ENCODE measurements around the gene TRPM3.

TRPM3 gene

DNA sequence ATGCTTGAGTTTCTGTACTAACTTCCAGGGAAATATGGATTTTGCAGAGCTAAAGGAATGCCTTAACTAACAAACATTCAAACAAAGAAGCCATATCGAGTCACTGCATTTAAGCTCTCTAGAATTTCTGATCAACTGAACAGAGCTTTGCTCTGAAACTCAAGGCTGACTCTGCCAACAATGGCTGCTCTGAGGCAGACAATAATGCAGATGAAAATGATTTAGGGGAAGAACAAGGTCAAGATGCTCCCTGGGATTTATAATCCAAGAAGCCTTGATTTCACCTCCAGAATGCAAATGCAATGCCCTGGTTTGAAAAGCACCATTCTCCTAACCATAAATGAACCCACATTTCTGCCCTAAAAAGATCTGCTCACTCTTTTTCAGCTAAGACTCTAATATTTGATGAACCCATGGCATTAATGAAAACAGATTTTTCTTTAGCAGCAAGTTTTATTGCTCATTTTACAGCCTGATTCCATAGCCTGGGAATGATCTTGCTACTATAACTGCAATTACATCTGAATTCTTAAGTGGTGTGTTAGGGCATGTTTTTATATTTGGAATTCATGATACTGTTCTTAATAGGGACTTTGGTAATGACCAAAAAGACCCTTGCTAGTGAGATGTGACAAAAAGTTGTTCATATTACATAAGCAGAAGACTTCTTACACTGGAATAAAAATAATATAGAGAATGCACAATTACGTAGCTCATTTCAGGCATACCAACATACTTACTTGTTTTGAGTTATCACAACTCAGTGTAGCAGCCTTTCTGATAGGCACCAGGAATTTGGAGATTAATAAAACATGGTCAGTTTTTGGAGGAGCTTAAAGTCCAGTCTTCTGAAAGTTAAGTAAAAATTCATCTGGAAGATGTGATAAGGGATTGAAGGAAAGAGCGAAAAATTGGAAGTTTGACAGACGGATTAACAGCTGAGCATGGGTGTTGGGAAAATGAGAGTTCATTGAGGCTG lies 169.4 kb downstream of the TRPM3 start:
- H3K36me3 Mint-ChIP-seq (ENCODE audit: low read depth): no peaks in the 10 kb centered on the region
- TF ChIP-seq, protein P1, sequence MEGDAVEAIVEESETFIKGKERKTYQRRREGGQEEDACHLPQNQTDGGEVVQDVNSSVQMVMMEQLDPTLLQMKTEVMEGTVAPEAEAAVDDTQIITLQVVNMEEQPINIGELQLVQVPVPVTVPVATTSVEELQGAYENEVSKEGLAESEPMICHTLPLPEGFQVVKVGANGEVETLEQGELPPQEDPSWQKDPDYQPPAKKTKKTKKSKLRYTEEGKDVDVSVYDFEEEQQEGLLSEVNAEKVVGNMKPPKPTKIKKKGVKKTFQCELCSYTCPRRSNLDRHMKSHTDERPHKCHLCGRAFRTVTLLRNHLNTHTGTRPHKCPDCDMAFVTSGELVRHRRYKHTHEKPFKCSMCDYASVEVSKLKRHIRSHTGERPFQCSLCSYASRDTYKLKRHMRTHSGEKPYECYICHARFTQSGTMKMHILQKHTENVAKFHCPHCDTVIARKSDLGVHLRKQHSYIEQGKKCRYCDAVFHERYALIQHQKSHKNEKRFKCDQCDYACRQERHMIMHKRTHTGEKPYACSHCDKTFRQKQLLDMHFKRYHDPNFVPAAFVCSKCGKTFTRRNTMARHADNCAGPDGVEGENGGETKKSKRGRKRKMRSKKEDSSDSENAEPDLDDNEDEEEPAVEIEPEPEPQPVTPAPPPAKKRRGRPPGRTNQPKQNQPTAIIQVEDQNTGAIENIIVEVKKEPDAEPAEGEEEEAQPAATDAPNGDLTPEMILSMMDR (IDR thresholded peaks at IDR 0.05; ENCODE audit: unreplicated experiment in 3 of 3): no peak
- H3K4me3 Mint-ChIP-seq: no peak overlapping the region
- H3K9me3 Mint-ChIP-seq: no peaks in the 10 kb centered on the region
- no peaks in the 10 kb centered on the region for H3K27me3 Mint-ChIP-seq (ENCODE audit: low read depth)
- no peaks in the 10 kb centered on the region for H3K4me1 Mint-ChIP-seq
- H3K27ac Mint-ChIP-seq: no peak overlapping the region

DNA sequence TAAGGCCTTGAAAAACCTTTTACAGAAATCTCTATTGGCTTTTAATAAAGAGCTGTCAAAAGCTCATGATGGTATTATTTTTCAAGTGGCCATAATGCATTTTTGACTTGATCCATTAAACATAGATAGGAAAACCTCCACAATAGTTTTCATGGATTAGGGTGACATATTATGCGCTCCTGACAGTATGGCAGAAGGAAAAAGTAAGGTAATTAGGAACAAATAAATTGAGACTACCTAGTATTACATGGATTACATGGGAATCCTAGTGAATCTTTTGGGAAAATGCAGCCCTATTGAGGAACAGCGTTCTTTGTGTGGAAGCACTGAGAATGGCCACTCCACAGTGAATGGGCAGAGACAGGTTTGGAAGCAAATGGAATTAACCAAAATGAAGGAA lies 171.2 kb downstream of the TRPM3 start:
- Mint-ChIP-seq H3K27ac (no peak overlapping the region), H3K36me3 (ENCODE audit: low read depth) (no peaks in the 10 kb centered on the region), H3K4me1 (no peaks in the 10 kb centered on the region), H3K9me3 (no peaks in the 10 kb centered on the region), H3K4me3 (no peak overlapping the region), H3K27me3 (ENCODE audit: low read depth) (no peaks in the 10 kb centered on the region)
- TF ChIP-seq, protein P1 (IDR thresholded peaks at IDR 0.05; ENCODE audit: unreplicated experiment in 3 of 3): no peak

DNA sequence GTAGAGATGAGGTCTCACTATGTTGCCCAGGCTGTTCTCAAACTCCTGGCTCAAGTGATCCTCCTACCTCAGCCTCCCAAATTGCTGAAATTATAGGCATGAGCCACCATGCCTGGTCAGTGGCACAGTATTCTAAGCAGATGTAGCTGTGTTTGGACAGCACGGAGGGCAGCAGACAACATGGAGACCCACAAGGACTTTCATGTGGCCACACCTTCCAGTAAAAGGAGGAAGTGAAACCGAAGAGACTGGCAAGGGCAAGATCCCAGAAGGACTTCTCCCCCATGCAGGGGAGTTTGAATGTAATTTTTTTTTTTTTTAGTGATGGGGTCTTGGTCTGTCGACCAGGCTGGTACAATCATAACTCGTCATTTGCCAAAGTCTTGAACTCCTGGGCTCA lies 172.2 kb downstream of the TRPM3 start:
- no peak overlapping the region for H3K27ac Mint-ChIP-seq
- H3K9me3 Mint-ChIP-seq: no peaks in the 10 kb centered on the region
- no peaks in the 10 kb centered on the region for H3K4me1 Mint-ChIP-seq
- no peaks in the 10 kb centered on the region for H3K36me3 Mint-ChIP-seq (ENCODE audit: low read depth)
- no peaks in the 10 kb centered on the region for H3K27me3 Mint-ChIP-seq (ENCODE audit: low read depth)
- TF ChIP-seq, protein P1 (IDR thresholded peaks at IDR 0.05; ENCODE audit: unreplicated experiment in 3 of 3): no peak
- H3K4me3 Mint-ChIP-seq: no peak overlapping the region

DNA sequence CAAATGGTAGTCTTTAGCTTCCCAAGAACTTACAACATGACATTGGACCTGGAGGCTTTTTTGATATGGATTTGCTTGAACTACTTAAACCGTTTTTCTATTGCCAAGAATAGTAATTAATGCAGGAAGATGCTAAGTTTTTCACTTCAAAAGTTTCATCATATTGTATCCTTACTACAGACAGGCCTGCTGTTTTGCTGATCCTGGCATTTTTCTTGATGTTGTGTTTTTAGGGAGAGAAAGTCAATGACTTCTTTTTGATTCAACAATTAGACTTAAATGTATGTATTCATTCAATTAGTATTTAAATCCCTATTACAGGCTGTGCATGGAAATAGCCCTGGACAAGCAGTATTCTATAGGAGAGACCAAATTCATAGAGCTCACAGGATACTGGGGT lies 172.7 kb downstream of the TRPM3 start:
- Mint-ChIP-seq H3K9me3 (no peaks in the 10 kb centered on the region), H3K4me1 (no peaks in the 10 kb centered on the region), H3K27me3 (ENCODE audit: low read depth) (no peaks in the 10 kb centered on the region), H3K27ac (no peak overlapping the region), H3K36me3 (ENCODE audit: low read depth) (no peaks in the 10 kb centered on the region), H3K4me3 (no peak overlapping the region)
- TF ChIP-seq, protein P1 (IDR thresholded peaks at IDR 0.05; ENCODE audit: unreplicated experiment in 3 of 3): no peak

DNA sequence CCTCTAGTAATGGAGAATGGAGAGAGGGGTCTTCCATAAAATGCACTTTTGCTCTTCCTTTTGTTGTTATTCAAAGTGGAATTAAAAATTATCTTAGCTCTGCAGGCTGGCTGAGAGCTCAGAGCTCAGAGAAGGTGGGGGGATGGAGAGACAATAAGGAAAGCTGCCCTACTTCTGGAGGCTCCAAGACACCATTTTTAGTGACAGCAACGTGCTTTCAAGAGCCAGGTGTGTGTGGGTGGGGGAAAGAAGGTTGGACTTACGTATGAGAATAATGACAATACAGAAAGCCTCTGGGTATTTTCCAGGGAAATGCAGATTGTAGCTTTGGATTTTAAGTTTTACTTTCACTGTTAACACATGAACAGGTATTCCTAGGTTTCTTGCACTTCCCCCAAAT lies 173.9 kb downstream of the TRPM3 start:
- Mint-ChIP-seq H3K4me3 (no peak overlapping the region), H3K36me3 (ENCODE audit: low read depth) (no peaks in the 10 kb centered on the region), H3K4me1 (no peaks in the 10 kb centered on the region), H3K27ac (no peak overlapping the region), H3K9me3 (no peaks in the 10 kb centered on the region), H3K27me3 (ENCODE audit: low read depth) (no peaks in the 10 kb centered on the region)
- TF ChIP-seq, protein P1 (IDR thresholded peaks at IDR 0.05; ENCODE audit: unreplicated experiment in 3 of 3): no peak

DNA sequence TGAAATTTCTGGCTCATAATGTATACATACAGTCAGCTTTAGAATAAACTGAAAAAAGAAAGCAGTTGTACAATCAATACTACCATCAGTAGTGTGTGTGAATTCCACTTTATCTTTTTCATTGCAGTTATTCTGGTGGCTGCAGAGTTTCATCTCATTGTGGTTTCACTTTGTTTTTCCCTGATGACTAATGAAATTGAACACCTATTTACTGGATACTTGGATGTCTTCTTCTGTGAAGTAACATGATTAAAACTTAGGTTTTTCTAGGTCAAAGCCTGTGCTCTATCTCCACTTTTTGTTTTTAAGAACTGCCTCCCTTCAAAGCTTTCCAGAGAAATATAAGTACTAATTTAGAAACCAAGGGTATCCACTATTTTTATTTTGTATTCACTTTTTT lies 174.3 kb downstream of the TRPM3 start:
- Mint-ChIP-seq H3K4me1 (no peaks in the 10 kb centered on the region), H3K27me3 (ENCODE audit: low read depth) (no peaks in the 10 kb centered on the region), H3K4me3 (no peak overlapping the region), H3K36me3 (ENCODE audit: low read depth) (no peaks in the 10 kb centered on the region), H3K27ac (no peak overlapping the region), H3K9me3 (no peaks in the 10 kb centered on the region)
- TF ChIP-seq, protein P1 (IDR thresholded peaks at IDR 0.05; ENCODE audit: unreplicated experiment in 3 of 3): no peak

All from nephron (organoid).